GM12878 (cell line): ENCODE measurements around the gene ZDHHC14.

ENCODE experiments used
- BHLHE40 ChIP-seq, 2 experiments: fragments of 450-650 bp in 1 of 2; IDR thresholded peaks; 2 replicates each; pipeline ENCODE4 v1.6.1; 2011 to 2017; ENCODE audit warnings: low read depth in 2 of 2, borderline replicate concordance in 1 of 2, improper control_type of control experiment in 1 of 2, low read length in 1 of 2, mild to moderate bottlenecking in 1 of 2
- CTCF ChIP-seq, 3 experiments: IDR thresholded peaks in 2 of 3; conservative IDR thresholded peaks in 1 of 3; 2 replicates each; pipeline ENCODE4 v1.5.1; 2011; ENCODE audit warnings: low read depth in 3 of 3, low read length in 3 of 3, mild to moderate bottlenecking in 3 of 3, control low read depth in 2 of 3, moderate library complexity in 2 of 3, inconsistent platforms in 1 of 3, mixed read lengths in 1 of 3; ENCODE audit not compliant: control insufficient read depth in 2 of 3, insufficient read depth in 1 of 3; ENCODE audit errors: extremely low read depth in 1 of 3
- JUNB ChIP-seq: IDR thresholded peaks from 2 replicates; pipeline ENCODE4 v1.6.1; 2016; ENCODE audit warnings: antibody characterized with exemption, mild to moderate bottlenecking
- PML ChIP-seq: IDR thresholded peaks from 2 replicates; pipeline ENCODE4 v1.6.1; 2012; ENCODE audit warnings: low read length, inconsistent platforms
- POLR2AphosphoS5 ChIP-seq: IDR thresholded peaks from 2 replicates; pipeline ENCODE4 v1.6.1; 2011; ENCODE audit warnings: mild to moderate bottlenecking, low read length, inconsistent platforms
- RAD21 ChIP-seq: IDR thresholded peaks from 2 replicates; pipeline ENCODE4 v1.6.1; 2011; ENCODE audit warnings: mild to moderate bottlenecking, low read depth, low read length, moderate library complexity; ENCODE audit not compliant: insufficient read depth
- RELB ChIP-seq: fragments of 450-650 bp; IDR thresholded peaks from 2 replicates; pipeline ENCODE4 v1.6.1; 2017; ENCODE audit warnings: low read depth, mild to moderate bottlenecking, moderate library complexity
- RFX5 ChIP-seq: IDR thresholded peaks from 2 replicates; pipeline ENCODE4 v1.6.1; 2011; ENCODE audit warnings: low read depth, low read length, improper control_type of control experiment
- SREBF2 ChIP-seq: IDR thresholded peaks from 2 replicates; pipeline ENCODE4 v1.6.1; 2012; ENCODE audit warnings: mild to moderate bottlenecking, low read length
- SUPT20H ChIP-seq: IDR thresholded peaks from 2 replicates; pipeline ENCODE4 v1.6.1; 2011; ENCODE audit warnings: low read depth, mild to moderate bottlenecking, low read length, moderate library complexity, borderline replicate concordance; ENCODE audit not compliant: control insufficient read depth
- USF2 ChIP-seq: IDR thresholded peaks from 2 replicates; pipeline ENCODE4 v1.6.1; 2011; ENCODE audit warnings: low read depth, low read length, improper control_type of control experiment, borderline replicate concordance
- ZBTB4 ChIP-seq: fragments of 450-650 bp; formaldehyde crosslinking; IDR thresholded peaks from 2 replicates; pipeline ENCODE4 v1.4.0; 2022; ENCODE audit warnings: mild to moderate bottlenecking, moderate library complexity

GRCh38 chr6:157513004-157513603 lies 132.1 kb downstream of the ZDHHC14 start:
- TF ChIP-seq ZBTB4 (no peak), RELB (no peak), POLR2AphosphoS5 (no peak), SREBF2 (no peak), USF2 (no peak), RFX5 (no peak), BHLHE40 (IDR thresholded peaks at IDR 0.05; ENCODE audit: borderline replicate concordance in 1 of 2, low read depth in 2 of 2, low read length in 1 of 2) (no peak), CTCF (IDR thresholded peaks at IDR 0.05 in 2 of 3, conservative IDR thresholded peaks at IDR 0.05 in 1 of 3; ENCODE audit: control insufficient read depth in 2 of 3, extremely low read depth in 1 of 3, insufficient read depth in 1 of 3, low read depth in 3 of 3, low read length in 3 of 3) (no peak), PML (no peak), SUPT20H (no peak), RAD21 (no peak), JUNB (no peak)
